GM18505 (cell line): ENCODE measurements around the gene ARPC1B.

Experiments used
- ATAC-seq: cut with Tn5 transposase; IDR thresholded peaks from one replicate; pipeline ENCODE4 v1.9.1; 2021; ENCODE audit not compliant: unreplicated experiment
- POLR2A ChIP-seq: IDR thresholded peaks from 4 replicates; pipeline ENCODE4 v1.6.1; 2011; ENCODE audit warnings: borderline replicate concordance; ENCODE audit not compliant: insufficient read depth, insufficient read length; ENCODE audit errors: extremely low read depth

The ARPC1B gene

DNA sequence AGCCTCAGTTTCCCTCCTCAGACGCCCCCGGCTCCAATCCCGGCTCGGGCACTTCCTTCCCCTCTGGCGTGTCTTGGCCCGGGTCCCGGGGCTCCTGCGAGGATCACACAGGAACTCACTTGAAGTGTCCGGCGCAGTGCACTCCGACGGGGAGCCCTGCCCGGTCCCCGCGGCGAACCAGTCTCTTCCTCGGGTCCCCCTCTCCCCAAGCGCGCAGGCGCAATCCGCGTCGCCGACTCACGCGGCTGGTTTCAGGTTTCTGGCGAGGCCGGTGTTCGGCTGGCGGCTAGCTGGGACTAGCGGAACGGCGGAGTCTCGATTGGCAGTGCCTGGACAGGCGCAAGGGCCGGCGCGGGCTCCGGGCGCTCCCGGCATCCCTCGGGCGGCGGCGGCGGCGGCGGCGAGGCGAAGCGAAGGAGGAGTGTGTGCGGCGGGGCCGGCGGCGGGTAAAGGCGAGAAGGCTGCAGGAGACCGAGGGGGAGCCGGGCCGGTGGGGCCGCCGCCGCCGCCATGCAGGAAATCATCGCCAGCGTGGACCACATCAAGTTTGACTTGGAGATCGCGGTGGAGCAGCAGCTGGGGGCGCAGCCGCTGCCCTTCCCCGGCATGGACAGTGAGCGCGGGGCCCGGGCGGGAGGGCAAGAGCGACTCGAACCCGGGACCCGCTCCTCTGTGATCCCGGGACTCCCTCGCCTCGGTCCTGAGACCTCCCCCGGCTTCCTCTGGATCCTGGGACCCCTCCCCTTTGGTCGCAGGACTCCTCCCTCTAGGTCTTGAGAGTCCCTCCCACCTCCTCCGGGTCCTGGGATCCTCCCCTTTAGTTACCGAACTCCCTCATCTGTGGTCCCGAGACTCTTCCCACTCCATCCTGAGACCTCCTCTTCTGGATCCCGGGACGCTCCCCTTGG is 64.3 kb downstream of the ARPC1B start, which contains the start of the genes CPSF4 and PTCD1:
Gene CPSF4 (plus strand): TSS at position 371 of the 908 bp plus-strand sequence. CDS start 140 bp downstream, at position 511.
Gene PTCD1 (minus strand): TSS at position 226 of the 908 bp plus-strand sequence. CDS start 3,556 bp downstream, outside the sequence.
- TF ChIP-seq POLR2A = peak; percentile 80
- ATAC-seq = peak; percentile 92

DNA sequence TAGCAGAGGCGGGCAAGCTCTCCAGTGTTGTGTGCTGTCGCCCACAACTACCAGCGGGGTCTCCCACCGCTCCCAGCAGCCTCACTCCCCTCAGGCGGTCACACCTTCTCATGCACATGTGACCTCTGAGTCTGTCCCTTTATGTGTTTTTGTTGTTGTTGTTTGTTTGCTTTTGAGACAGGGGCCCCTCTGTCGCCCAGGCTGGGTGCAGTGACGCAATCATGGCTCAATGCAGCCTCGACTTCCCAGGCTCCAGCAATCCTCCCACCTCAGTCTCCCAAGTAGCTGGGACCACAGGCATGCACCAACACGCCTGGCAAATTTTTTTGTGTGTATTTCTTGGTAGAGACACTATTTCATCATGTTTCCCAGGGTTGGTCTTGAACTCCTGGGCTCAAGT is 65.7 kb downstream of the ARPC1B start:
- no peak for TF ChIP-seq POLR2A
- ATAC-seq = no peak
